ENCODE data around the gene ARHGEF11. TPM values are rescaled to one million over a fixed set of nuclear protein-coding genes. Genes with fewer than 3 reads are reported as not detected.
A peak's percentile ranks its signal among the peaks of the same experiment; 100 is the strongest.

Gene ARHGEF11
- total RNA-seq, 1 experiment from 2014 or later = 41.1 TPM

- peak overlapping the region in 1 of 3 experiments; percentile 75; a peak in 2 of 7 replicates for H3K27ac Mint-ChIP-seq
- no peak overlapping the region for H2BK20ac ChIP-seq (ENCODE audit: low read depth, low read length, poor library complexity, severe bottlenecking)
- no peak overlapping the region for H2BK12ac ChIP-seq (ENCODE audit: insufficient read length, low read depth, low read length)
- no peak for DNase-seq
- H3K27me3 Mint-ChIP-seq (ENCODE audit: low read depth) = peaks cover 38% of the 10 kb centered on the region
- no peaks in the 10 kb centered on the region for H4K20me1 ChIP-seq (ENCODE audit: control insufficient read depth, insufficient read depth, insufficient read length)
- no peak overlapping the region for H4K91ac ChIP-seq (ENCODE audit: insufficient read length, low read depth, low read length)
- H2AK5ac ChIP-seq (ENCODE audit: insufficient read length, low read length) = no peak overlapping the region
- no peak overlapping the region for H3T11ph ChIP-seq (ENCODE audit: low read length)
- no peak overlapping the region for H3K4me3 Mint-ChIP-seq
- H2AFZ ChIP-seq (ENCODE audit: low read length) = no peak overlapping the region
- H3K27ac ChIP-seq (ENCODE audit: insufficient read length, low read depth, low read length) = no peak overlapping the region
- H3K56ac ChIP-seq (ENCODE audit: insufficient read length, low read depth, low read length) = no peak overlapping the region
- H3K9ac ChIP-seq (ENCODE audit: extremely low read depth, insufficient read length, low read length) = no peak overlapping the region
- no peak overlapping the region for H4K8ac ChIP-seq (replicated peaks; ENCODE audit: insufficient read length, low read depth, low read length)
- no peaks in the 10 kb centered on the region; the same call in 1 of the 2 replicates for H3K27me3 ChIP-seq (ENCODE audit: insufficient read depth, low read length)
- no peaks in the 10 kb centered on the region for H3K79me2 ChIP-seq (ENCODE audit: insufficient read depth, low read length)
- H2BK120ac ChIP-seq (ENCODE audit: low read depth, low read length, poor library complexity, severe bottlenecking) = no peak overlapping the region
- H3K79me1 ChIP-seq (ENCODE audit: insufficient read depth, low read depth, low read length, poor library complexity, severe bottlenecking) = no peaks in the 10 kb centered on the region
- H3K14ac ChIP-seq (ENCODE audit: insufficient read depth, low read length) = no peak overlapping the region; the same call in 1 of the 2 replicates
- no peak overlapping the region for H2BK5ac ChIP-seq (ENCODE audit: insufficient read length, low read length)
- no peak overlapping the region for H2BK15ac ChIP-seq (ENCODE audit: low read depth, low read length)
- H3K36me3 Mint-ChIP-seq (ENCODE audit: insufficient read depth in 1 of 3, low read depth in 3 of 3) = no peaks in the 10 kb centered on the region
- WGBS (ENCODE audit: extremely low coverage, insufficient read length, low lambda C conversion rate) = no CpG with 5 or more reads among the region's 23 CpGs
- no peak overlapping the region for H3K23ac ChIP-seq (ENCODE audit: insufficient read length, low read depth, low read length)
- no peak overlapping the region for H3K18ac ChIP-seq (ENCODE audit: insufficient read length, low read depth, low read length)
- no peaks in the 10 kb centered on the region for H3K9me3 Mint-ChIP-seq
- H3K23me2 ChIP-seq (ENCODE audit: insufficient read length, low read depth, low read length, poor library complexity, severe bottlenecking) = no peaks in the 10 kb centered on the region
- no peak overlapping the region for H4K5ac ChIP-seq (ENCODE audit: insufficient read length, low read depth, low read length)
- H3K4me1 Mint-ChIP-seq = peaks cover 6 to 25% of the 10 kb centered on the region in 2 experiments
- H3K4me1 ChIP-seq (ENCODE audit: insufficient read depth, low read length) = no peaks in the 10 kb centered on the region
- no peak overlapping the region for H3K4me2 ChIP-seq (ENCODE audit: insufficient read depth, insufficient read length, low read length)
- TF ChIP-seq CTCF (conservative IDR thresholded peaks at IDR 0.05) = no peak
- H3K9me3 ChIP-seq (ENCODE audit: control insufficient read depth, low read depth, low read length) = no peaks in the 10 kb centered on the region
- no peak overlapping the region for H3K4ac ChIP-seq (ENCODE audit: low read depth, low read length)
Observed at GRCh38 chr1:156901966-156902915, 143.3 kb downstream of the ARHGEF11 start.

All from H9 (cell line).